Endothelial cell of umbilical vein (primary cell): ENCODE results near the gene SMIM36. TPM values are rescaled to one million over a fixed set of nuclear protein-coding genes. Genes with fewer than 3 reads are reported as not detected.

Experiments used
- BruUV-seq: library from RNA; stranded (reverse); fragments of 400-500 nt; replicated peaks from 2 replicates; lab custom pipeline; 2021; lab: Mats Ljungman, UMichigan
- CTCF ChIA-PET: fragments of 300-600, 350-600 bp; sonication (Branson Sonifier 250); formaldehyde crosslinking; loops from one replicate; lab custom pipeline; 2021; ENCODE audit warnings: antibody characterized with exemption, inconsistent platforms; lab: Charles Lee
- POLR2A ChIA-PET: fragments of 300-600, 350-600 bp; sonication (Branson Sonifier 250); formaldehyde crosslinking; loops from one replicate; lab custom pipeline; 2021; ENCODE audit warnings: antibody characterized with exemption, inconsistent platforms; lab: Charles Lee
- DNase-seq: peaks from one replicate; pipeline ENCODE4 v3.0.0-alpha.2; 2011; ENCODE audit warnings: low read depth, low spot score
- FAIRE-seq: peaks from 2 replicates; lab custom pipeline; 2011; peaks lifted over from hg19 to GRCh38; lab: Jason Lieb, UNC
- H2AFZ ChIP-seq: 2 replicates; pipeline ENCODE4 v1.6.0; 2012; ENCODE audit warnings: low read depth, low read length, control low read depth, inconsistent platforms
- H3K27ac ChIP-seq: 2 replicates; pipeline ENCODE4 v1.5.1; 2011; ENCODE audit warnings: low read depth, mild to moderate bottlenecking, control low read depth, low read length, moderate library complexity; ENCODE audit not compliant: insufficient read depth
- H3K27me3 ChIP-seq, 2 experiments: 2 replicates each; pipeline versions ENCODE4 v1.6.0 to v1.6.1; 2011; ENCODE audit warnings: low read length in 2 of 2, mixed read lengths in 1 of 2; ENCODE audit not compliant: control insufficient read depth in 2 of 2, insufficient read depth in 2 of 2
- H3K36me3 ChIP-seq, 2 experiments: 2 replicates in 1 of 2; 3 replicates in 1 of 2; pipeline ENCODE4 v1.5.1; 2011; ENCODE audit warnings: low read length in 2 of 2, mild to moderate bottlenecking in 1 of 2, moderate library complexity in 1 of 2; ENCODE audit not compliant: control insufficient read depth in 2 of 2, insufficient read depth in 2 of 2; ENCODE audit errors: extremely low read depth in 1 of 2
- H3K4me1 ChIP-seq: 3 replicates; pipeline ENCODE4 v1.5.1; 2011; ENCODE audit warnings: mild to moderate bottlenecking, low read length; ENCODE audit not compliant: control insufficient read depth, insufficient read depth; ENCODE audit errors: extremely low read depth
- H3K4me2 ChIP-seq: 2 replicates; pipeline ENCODE4 v1.6.1; 2011; ENCODE audit warnings: low read length, control low read depth, mixed read lengths; ENCODE audit not compliant: insufficient read depth
- H3K4me3 ChIP-seq, 3 experiments: fragments of 200-600 bp in 1 of 3; sonication (generic), shearing (Covaris generic) in 1 of 3; replicated peaks in 1 of 3; 2 replicates each; pipeline ENCODE4 v1.5.1; 2011 to 2016; ENCODE audit warnings: control low read depth in 3 of 3, low read length in 3 of 3, mild to moderate bottlenecking in 2 of 3, inconsistent platforms in 1 of 3, low read depth in 1 of 3, moderate library complexity in 1 of 3; ENCODE audit not compliant: insufficient read depth in 1 of 3
- H3K79me2 ChIP-seq: 2 replicates; pipeline ENCODE4 v1.6.0; 2012; ENCODE audit warnings: low read length, inconsistent platforms; ENCODE audit not compliant: control insufficient read depth, insufficient read depth
- H3K9ac ChIP-seq: replicated peaks from 2 replicates; pipeline ENCODE3; 2011; ENCODE audit warnings: low read length, control low read depth; ENCODE audit not compliant: insufficient read depth; ENCODE audit errors: extremely low read depth
- H3K9me1 ChIP-seq: replicated peaks from 3 replicates; pipeline ENCODE4 v1.6.0; 2011; ENCODE audit warnings: mild to moderate bottlenecking, low read length; ENCODE audit not compliant: control insufficient read depth, insufficient read depth; ENCODE audit errors: extremely low read depth
- H3K9me3 ChIP-seq: replicated peaks from 2 replicates; pipeline ENCODE4 v1.5.1; 2012; ENCODE audit warnings: low read length, inconsistent platforms; ENCODE audit not compliant: control insufficient read depth, insufficient read depth
- H4K20me1 ChIP-seq: replicated peaks from 2 replicates; pipeline ENCODE3; 2011; ENCODE audit warnings: mild to moderate bottlenecking, low read length; ENCODE audit not compliant: control insufficient read depth, insufficient read depth; ENCODE audit errors: extremely low read depth
- EZH2 ChIP-seq: IDR thresholded peaks from 2 replicates; pipeline ENCODE4 v1.6.1; 2012; ENCODE audit warnings: borderline replicate concordance, low read depth, mild to moderate bottlenecking, moderate library complexity, low read length, inconsistent platforms; ENCODE audit not compliant: severe bottlenecking
- FOS ChIP-seq: IDR thresholded peaks from 2 replicates; pipeline ENCODE4 v1.6.1; 2011; ENCODE audit warnings: mild to moderate bottlenecking, low read length, moderate library complexity, borderline replicate concordance; ENCODE audit not compliant: insufficient read depth
- GATA2 ChIP-seq: IDR thresholded peaks from 2 replicates; pipeline ENCODE4 v1.7.0; 2011; ENCODE audit warnings: low read depth, mild to moderate bottlenecking, moderate library complexity, mixed read lengths, low read length; ENCODE audit not compliant: insufficient read length, insufficient read depth
- JUN ChIP-seq: IDR thresholded peaks from 2 replicates; pipeline ENCODE4 v1.6.1; 2011; ENCODE audit warnings: borderline replicate concordance, low read depth; ENCODE audit not compliant: insufficient read length, insufficient read depth
- MYC ChIP-seq: IDR thresholded peaks from one replicate; pipeline ENCODE4 v1.6.1; 2011; ENCODE audit warnings: mild to moderate bottlenecking, low read depth, low read length
- POLR2A ChIP-seq: IDR thresholded peaks from 2 replicates; pipeline ENCODE4 v1.6.1; 2012; ENCODE audit warnings: low read depth, mild to moderate bottlenecking, control low read depth, low read length
- POLR2AphosphoS5 ChIP-seq: IDR thresholded peaks from 2 replicates; pipeline ENCODE4 v1.6.1; 2012; ENCODE audit warnings: low read depth, mild to moderate bottlenecking, control low read depth, low read length, moderate library complexity; ENCODE audit not compliant: insufficient read depth
- dilution Hi-C: fragments of 300-500 bp; cut with MboI; formaldehyde crosslinking; loops from one replicate; pipeline ENCODE4 v1.15.0; 2019; ENCODE audit warnings: low sequenced_read_pairs; ENCODE audit not compliant: extremely low pct_ligation_motif_present
- intact Hi-C: fragments of 100-400 bp; cut with micrococcal nuclease; formaldehyde crosslinking; loops from one replicate; pipeline ENCODE4 v1.10.0; 2022
- polyA plus RNA-seq, 4 experiments: library from polyadenylated mRNA; depleted of rRNA in 3 of 4; stranded (reverse) in 3 of 4; unstranded in 1 of 4; fragments of >200 nt; gene quantifications; 2 replicates each; pipeline versions ENCODE4 v1.2.1 to v1.2.3, GENCODE V29; 2011 to 2012; ENCODE audit warnings: missing spikeins in 1 of 4
- total RNA-seq: library from RNA; stranded (reverse); gene quantifications from 2 replicates; pipeline ENCODE4 v1.2.3, GENCODE V29; 2021
- TF ChIP-seq, protein P1 (sequence below): IDR thresholded peaks from 2 replicates; pipeline ENCODE4 v1.6.1; 2011; ENCODE audit not compliant: insufficient read depth, insufficient read length
- TF ChIP-seq, protein P2 (sequence below), 2 donors: IDR thresholded peaks; 1 replicate in 1 of 2; 2 replicates in 1 of 2; pipeline ENCODE4 v1.5.1; 2011; ENCODE audit warnings: low read length in 2 of 2, mild to moderate bottlenecking in 2 of 2, moderate library complexity in 2 of 2, control low read depth in 1 of 2, inconsistent platforms in 1 of 2, low read depth in 1 of 2; ENCODE audit not compliant: insufficient read depth in 1 of 2; ENCODE audit errors: extremely low read depth in 1 of 2

SMIM36 gene
- total and polyA plus RNA-seq, 2 donors (not counting 3 experiments of a cell fraction or from before 2014, with no cell fraction given): not detected

DNA sequence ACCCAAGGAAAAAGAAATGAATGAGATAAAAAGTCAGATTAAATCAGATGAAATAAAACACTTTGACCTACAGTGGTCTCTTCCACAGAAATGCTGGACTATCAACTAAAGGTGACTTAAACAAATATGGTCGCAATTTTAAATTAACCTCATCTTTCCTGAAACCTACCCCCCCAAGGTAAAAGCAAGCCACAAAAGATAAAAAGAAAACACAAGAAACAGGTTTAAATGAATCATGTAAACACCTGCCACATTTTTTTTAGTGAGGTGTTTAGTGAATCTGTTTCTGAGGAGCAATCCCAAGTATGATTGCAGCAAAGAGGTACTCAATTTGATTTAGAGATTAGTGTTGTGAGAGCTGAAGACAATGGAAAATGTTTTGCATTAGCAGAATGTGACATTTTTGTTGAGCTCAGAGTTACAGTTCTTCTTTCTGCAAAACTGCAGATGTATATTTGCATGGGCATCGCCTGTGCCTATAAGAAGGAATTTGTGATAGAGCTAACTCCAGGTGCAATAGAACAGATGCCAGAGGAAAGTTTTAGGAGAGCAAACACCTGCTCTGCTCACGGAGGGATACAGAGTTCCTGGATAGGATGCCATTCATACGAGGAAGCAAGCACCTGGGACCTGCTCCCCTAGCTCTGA, 86.2 kb downstream of the SMIM36 start:
- Histone ChIP-seq H2AFZ (no peak overlapping the region), H3K9me1 (no peaks in the 10 kb centered on the region), H3K27me3 (peaks cover 8 to 28% of the 10 kb centered on the region in 2 experiments), H4K20me1 (no peaks in the 10 kb centered on the region), H3K9me3 (no peaks in the 10 kb centered on the region), H3K4me3 (no peak overlapping the region), H3K4me1 (peaks cover 13% of the 10 kb centered on the region), H3K36me3 (no peaks in the 10 kb centered on the region), H3K27ac (no peak overlapping the region), H3K9ac (no peak overlapping the region), H3K4me2 (no peak overlapping the region), H3K79me2 (no peaks in the 10 kb centered on the region)
- dilution Hi-C loops (no loop called here), intact Hi-C loops (loop anchor here (5.0 to 10.0 kb wide), 3 partner anchors 90 to 327 kb away; partner anchors contain the start of genes PCTP and SMIM36)
- TF ChIP-seq, protein P1, sequence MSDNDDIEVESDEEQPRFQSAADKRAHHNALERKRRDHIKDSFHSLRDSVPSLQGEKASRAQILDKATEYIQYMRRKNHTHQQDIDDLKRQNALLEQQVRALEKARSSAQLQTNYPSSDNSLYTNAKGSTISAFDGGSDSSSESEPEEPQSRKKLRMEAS: no peak
- no peak for TF ChIP-seq POLR2A
- TF ChIP-seq, protein P2, sequence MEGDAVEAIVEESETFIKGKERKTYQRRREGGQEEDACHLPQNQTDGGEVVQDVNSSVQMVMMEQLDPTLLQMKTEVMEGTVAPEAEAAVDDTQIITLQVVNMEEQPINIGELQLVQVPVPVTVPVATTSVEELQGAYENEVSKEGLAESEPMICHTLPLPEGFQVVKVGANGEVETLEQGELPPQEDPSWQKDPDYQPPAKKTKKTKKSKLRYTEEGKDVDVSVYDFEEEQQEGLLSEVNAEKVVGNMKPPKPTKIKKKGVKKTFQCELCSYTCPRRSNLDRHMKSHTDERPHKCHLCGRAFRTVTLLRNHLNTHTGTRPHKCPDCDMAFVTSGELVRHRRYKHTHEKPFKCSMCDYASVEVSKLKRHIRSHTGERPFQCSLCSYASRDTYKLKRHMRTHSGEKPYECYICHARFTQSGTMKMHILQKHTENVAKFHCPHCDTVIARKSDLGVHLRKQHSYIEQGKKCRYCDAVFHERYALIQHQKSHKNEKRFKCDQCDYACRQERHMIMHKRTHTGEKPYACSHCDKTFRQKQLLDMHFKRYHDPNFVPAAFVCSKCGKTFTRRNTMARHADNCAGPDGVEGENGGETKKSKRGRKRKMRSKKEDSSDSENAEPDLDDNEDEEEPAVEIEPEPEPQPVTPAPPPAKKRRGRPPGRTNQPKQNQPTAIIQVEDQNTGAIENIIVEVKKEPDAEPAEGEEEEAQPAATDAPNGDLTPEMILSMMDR (IDR thresholded peaks at IDR 0.05; ENCODE audit: extremely low read depth in 1 of 2, insufficient read depth in 1 of 2, low read depth in 1 of 2, low read length in 2 of 2): no peak
- no peak for TF ChIP-seq MYC
- no peak for TF ChIP-seq POLR2AphosphoS5
- TF ChIP-seq JUN: no peak
- no peak for TF ChIP-seq EZH2
- no peak for TF ChIP-seq GATA2
- no peak for TF ChIP-seq FOS
- DNase-seq (no peak), FAIRE-seq (no peak)
- CTCF ChIA-PET: interaction anchor here (0.7 to 1.1 kb wide), 2 partner anchors 33 to 89 kb away, joined by 3 to 4 read pairs; no protein-coding TSS in a partner anchor
- POLR2A ChIA-PET: no interaction called here
- BruUV-seq: no TSS peak
